ENCODE measurements around the gene GSE1.

DNA sequence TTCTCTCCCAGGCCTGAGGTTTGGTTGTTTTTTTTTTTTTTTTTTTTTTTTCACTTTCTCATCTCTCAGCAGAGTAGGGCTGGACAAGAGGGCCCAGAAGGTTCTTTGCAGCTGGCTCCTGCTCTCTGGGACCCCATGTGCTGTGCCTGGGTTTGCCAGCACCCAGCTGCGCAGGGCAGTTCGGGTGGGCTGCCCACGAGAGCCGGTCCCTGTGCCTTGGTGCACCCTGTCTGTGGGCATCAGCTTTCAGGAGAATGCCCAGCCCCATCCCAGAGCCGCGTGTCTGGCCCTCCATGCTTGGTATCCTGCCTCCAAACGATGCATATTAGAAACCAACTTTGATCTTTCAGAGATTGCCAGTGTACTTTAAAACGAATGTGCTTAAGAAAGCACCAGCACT is 15.0 kb upstream of the GSE1 start:
- TF ChIP-seq, protein P1, sequence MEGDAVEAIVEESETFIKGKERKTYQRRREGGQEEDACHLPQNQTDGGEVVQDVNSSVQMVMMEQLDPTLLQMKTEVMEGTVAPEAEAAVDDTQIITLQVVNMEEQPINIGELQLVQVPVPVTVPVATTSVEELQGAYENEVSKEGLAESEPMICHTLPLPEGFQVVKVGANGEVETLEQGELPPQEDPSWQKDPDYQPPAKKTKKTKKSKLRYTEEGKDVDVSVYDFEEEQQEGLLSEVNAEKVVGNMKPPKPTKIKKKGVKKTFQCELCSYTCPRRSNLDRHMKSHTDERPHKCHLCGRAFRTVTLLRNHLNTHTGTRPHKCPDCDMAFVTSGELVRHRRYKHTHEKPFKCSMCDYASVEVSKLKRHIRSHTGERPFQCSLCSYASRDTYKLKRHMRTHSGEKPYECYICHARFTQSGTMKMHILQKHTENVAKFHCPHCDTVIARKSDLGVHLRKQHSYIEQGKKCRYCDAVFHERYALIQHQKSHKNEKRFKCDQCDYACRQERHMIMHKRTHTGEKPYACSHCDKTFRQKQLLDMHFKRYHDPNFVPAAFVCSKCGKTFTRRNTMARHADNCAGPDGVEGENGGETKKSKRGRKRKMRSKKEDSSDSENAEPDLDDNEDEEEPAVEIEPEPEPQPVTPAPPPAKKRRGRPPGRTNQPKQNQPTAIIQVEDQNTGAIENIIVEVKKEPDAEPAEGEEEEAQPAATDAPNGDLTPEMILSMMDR (IDR thresholded peaks at IDR 0.05): no peak
- no peak for TF ChIP-seq POLR2A (IDR thresholded peaks at IDR 0.05)
